Transverse colon (tissue), 4 donors: ENCODE data around the gene PAPOLA. TPM values are rescaled to one million over a fixed set of nuclear protein-coding genes. Genes with fewer than 3 reads are reported as not detected.

Experiments used
- DNase-seq: peaks from one replicate; pipeline ENCODE4 v3.0.0-alpha.2; 2019
- H3K27ac ChIP-seq, 4 donors: fragments of 200-600 bp; sonication (generic); 2 replicates each; pipeline ENCODE4 v1.5.1; 2016 to 2018; ENCODE audit warnings: inconsistent platforms in 4 of 4
- H3K27me3 ChIP-seq: fragments of 200-600 bp; sonication (generic); 2 replicates; pipeline ENCODE4 v1.5.1; 2017; ENCODE audit warnings: inconsistent platforms
- H3K36me3 ChIP-seq, 4 donors: fragments of 200-600 bp; sonication (generic); 2 replicates each; pipeline ENCODE4 v1.5.1; 2017 to 2019; ENCODE audit warnings: inconsistent platforms in 4 of 4
- H3K4me1 ChIP-seq, 4 donors: fragments of 200-600 bp; sonication (generic); 2 replicates each; pipeline ENCODE4 v1.5.1; 2017 to 2020; ENCODE audit warnings: inconsistent platforms in 4 of 4
- H3K4me3 ChIP-seq, 4 donors: fragments of 200-600 bp; sonication (generic); 1 replicate in 1 of 4; 2 replicates in 3 of 4; pipeline versions ENCODE4 v1.5.1 to v1.6.1; 2017 to 2019; ENCODE audit warnings: inconsistent platforms in 4 of 4
- H3K9me3 ChIP-seq, 2 donors: fragments of 200-600 bp; sonication (generic); 2 replicates each; pipeline ENCODE4 v1.5.1; 2017 to 2019; ENCODE audit warnings: inconsistent platforms in 2 of 2
- EP300 ChIP-seq: sonication (generic); formaldehyde crosslinking; IDR thresholded peaks from one replicate; pipeline ENCODE4 v1.6.1; 2017; ENCODE audit warnings: antibody characterized with exemption, low read depth
- POLR2A ChIP-seq: fragments of 450-650 bp; IDR thresholded peaks from one replicate; pipeline ENCODE4 v1.6.1; 2016; ENCODE audit warnings: antibody characterized with exemption, mild to moderate bottlenecking, moderate library complexity
- POLR2AphosphoS5 ChIP-seq, 3 donors: sonication (generic); formaldehyde crosslinking; IDR thresholded peaks; one replicate each; pipeline ENCODE4 v1.6.1; 2016; ENCODE audit warnings: antibody characterized with exemption in 3 of 3
- WGBS, 2 donors: methylation state at CpG; one replicate each; pipeline ENCODE4 v1.1.5; 2018; ENCODE audit warnings: low coverage in 1 of 2; 5-methylcytosine and 5-hydroxymethylcytosine counted together
- in situ Hi-C, 4 donors: fragments of 200-750 bp; cut with MboI; loops; one replicate each; pipeline versions ENCODE4 v1.15.0 to v1.15.1; 2017; ENCODE audit warnings: low sequenced_read_pairs in 3 of 4, low pct_ligation_motif_present in 1 of 4, low pct_unique_long_range_greater_than_20kb in 1 of 4
- intact Hi-C: fragments of 100-400 bp; cut with DNase I; formaldehyde crosslinking; loops from one replicate; pipeline ENCODE4 v1.15.1; 2023; ENCODE audit warnings: low total_unique reads
- total RNA-seq, 4 donors: library from RNA; depleted of rRNA; stranded (reverse); fragments of >200 nt; gene quantifications; one replicate each; pipeline ENCODE4 v1.1.0, GENCODE V29; 2016
- TF ChIP-seq, protein P1 (sequence below), 5 experiments: fragments of 200-600 bp in 3 of 5; fragments of 450-650 bp in 2 of 5; sonication (generic) in 3 of 5; IDR thresholded peaks; 1 replicate in 2 of 5; 2 replicates in 3 of 5; pipeline ENCODE4 v1.5.1; 2016 to 2017; ENCODE audit warnings: antibody characterized with exemption in 5 of 5, inconsistent platforms in 3 of 5, mild to moderate bottlenecking in 2 of 5, moderate library complexity in 1 of 5

Gene PAPOLA
- 100 to 1,000 TPM; 166 to 231 (median 193) TPM for total RNA-seq

DNA sequence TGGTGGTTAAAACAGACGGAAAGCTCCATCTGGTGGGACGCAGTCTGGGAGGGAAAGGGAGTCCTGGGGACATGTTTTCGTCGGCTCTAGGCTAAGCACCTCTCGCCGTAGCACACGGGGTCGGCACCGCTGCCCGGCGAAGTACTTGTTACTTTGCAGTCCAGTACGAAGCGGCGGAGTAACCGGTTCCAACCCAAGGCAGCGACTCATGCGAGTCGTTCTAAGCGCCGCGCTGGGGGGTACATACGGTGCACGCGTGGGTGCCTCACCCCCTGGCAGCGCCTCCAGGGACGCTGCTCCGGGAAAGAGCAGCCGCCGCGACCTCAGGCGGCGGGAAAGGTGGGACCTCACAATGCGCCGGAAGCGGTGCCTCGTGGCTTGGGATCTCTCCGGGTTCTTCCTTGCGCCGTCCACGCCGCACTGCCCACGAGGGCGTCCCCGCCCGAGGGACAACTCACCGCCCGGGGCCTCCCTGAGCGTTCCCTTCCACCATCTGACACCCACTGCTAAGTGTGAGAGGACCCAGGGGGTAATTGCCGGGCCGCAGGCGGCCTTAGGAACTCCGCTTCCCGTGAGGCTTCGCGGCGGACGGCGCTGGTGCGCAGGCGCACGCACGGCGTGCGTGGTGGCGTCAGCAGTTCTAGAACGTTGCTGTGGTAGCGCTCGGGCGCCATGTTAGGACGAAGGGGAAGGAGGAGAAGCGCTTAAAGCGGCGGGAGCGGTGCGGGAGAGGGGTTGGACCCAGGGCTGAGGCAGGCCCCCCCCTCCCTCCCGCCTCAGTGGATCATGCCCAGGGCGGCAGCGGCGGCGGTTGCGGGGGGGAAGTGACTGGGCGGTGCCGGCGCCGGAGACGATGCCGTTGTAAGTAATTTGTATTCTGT lies at the start of gene PAPOLA:
Gene PAPOLA, plus strand, starts transcription at position 643 of the 881 bp plus-strand sequence. Its CDS starts 211 bp downstream, at position 854.
- Histone ChIP-seq H3K4me3 (peak within 1 kb of the TSS; percentile 79 to 99 (median 86)), H3K4me1 (peaks cover 16 to 42% (median 29%) of the 10 kb centered on the region in 4 donors), H3K27ac (peak within 1 kb of the TSS; percentile 96 to 98 (median 96)), H3K9me3 (no peaks in the 10 kb centered on the region), H3K27me3 (no peaks in the 10 kb centered on the region), H3K36me3 (no peaks in the 10 kb centered on the region)
- TF ChIP-seq, protein P1, sequence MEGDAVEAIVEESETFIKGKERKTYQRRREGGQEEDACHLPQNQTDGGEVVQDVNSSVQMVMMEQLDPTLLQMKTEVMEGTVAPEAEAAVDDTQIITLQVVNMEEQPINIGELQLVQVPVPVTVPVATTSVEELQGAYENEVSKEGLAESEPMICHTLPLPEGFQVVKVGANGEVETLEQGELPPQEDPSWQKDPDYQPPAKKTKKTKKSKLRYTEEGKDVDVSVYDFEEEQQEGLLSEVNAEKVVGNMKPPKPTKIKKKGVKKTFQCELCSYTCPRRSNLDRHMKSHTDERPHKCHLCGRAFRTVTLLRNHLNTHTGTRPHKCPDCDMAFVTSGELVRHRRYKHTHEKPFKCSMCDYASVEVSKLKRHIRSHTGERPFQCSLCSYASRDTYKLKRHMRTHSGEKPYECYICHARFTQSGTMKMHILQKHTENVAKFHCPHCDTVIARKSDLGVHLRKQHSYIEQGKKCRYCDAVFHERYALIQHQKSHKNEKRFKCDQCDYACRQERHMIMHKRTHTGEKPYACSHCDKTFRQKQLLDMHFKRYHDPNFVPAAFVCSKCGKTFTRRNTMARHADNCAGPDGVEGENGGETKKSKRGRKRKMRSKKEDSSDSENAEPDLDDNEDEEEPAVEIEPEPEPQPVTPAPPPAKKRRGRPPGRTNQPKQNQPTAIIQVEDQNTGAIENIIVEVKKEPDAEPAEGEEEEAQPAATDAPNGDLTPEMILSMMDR (IDR thresholded peaks at IDR 0.05), result peak in 4 of 5 experiments; percentile 12 to 38 (median 19)
- TF ChIP-seq EP300, result no peak
- peak; percentile 89 to 93 (median 91) for TF ChIP-seq POLR2AphosphoS5 (IDR thresholded peaks at IDR 0.05)
- TF ChIP-seq POLR2A, result peak; percentile 84
- DNase-seq, result peak; percentile 96
- WGBS, 2 donors, result 1% methylated on average over 49 of the region's 87 CpGs; no CpG with 5 or more reads in 1 of the 2 donors
- intact Hi-C loops (no loop called here), in situ Hi-C loops (no loop called here)

DNA sequence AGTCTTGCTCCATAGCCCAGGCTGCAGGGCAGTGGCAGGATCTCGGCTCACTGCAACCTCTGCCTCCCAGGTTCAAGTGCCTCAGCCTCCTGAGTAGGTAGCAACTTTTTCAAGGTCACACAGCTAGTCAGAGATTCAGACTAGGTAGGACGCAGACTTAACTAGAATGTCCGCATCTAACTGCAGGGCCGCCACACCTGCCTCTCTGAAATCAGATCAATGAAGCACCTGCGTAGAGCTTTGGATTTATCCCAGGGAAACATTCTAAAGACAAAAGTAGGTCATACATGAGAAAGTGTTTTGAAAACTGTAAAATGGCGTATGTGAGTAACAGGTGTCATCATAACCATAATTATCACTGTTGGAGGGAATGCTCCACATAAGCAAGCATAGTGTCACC lies 49.5 kb upstream of the PAPOLA start:
- no peak overlapping the region for H3K27ac ChIP-seq
- intact Hi-C loops, result no loop called here
- no peak overlapping the region for H3K4me3 ChIP-seq
- TF ChIP-seq POLR2AphosphoS5 (IDR thresholded peaks at IDR 0.05) (no peak), EP300 (no peak), POLR2A (no peak)
- TF ChIP-seq, protein P1 (IDR thresholded peaks at IDR 0.05), result no peak
- no peaks in the 10 kb centered on the region for H3K36me3 ChIP-seq
- DNase-seq, result no peak
- no peaks in the 10 kb centered on the region for H3K4me1 ChIP-seq
- H3K9me3 ChIP-seq, result no peaks in the 10 kb centered on the region
- no peaks in the 10 kb centered on the region for H3K27me3 ChIP-seq
- in situ Hi-C loops, result no loop called here
- WGBS, 2 donors, result 88 to 92% methylated on average over 3 to 6 of the region's 6 CpGs

DNA sequence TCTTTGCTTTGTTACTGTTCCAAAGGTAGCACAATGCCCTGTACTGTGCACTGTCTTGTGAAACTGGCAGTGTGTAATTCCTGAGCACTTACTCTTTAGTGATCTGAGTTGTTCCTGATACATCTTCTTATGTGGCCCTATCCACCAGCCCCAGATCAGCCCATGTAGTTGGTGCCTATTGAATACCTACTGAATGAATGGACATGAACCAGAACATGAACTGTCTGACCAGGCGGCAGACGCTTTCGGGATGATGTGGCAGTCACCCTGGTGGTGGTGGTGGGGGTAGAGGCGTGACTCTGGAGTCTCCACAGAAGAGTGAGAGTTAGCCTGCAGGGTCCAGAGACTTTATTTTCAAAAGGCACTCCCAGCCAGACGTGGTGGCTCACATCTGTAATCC lies 46.6 kb upstream of the PAPOLA start:
- in situ Hi-C loops, result no loop called here
- TF ChIP-seq EP300, result no peak
- Histone ChIP-seq H3K4me3 (no peak overlapping the region), H3K9me3 (no peaks in the 10 kb centered on the region), H3K4me1 (no peaks in the 10 kb centered on the region), H3K27me3 (no peaks in the 10 kb centered on the region), H3K27ac (no peak overlapping the region), H3K36me3 (no peaks in the 10 kb centered on the region)
- DNase-seq, result no peak
- intact Hi-C loops, result no loop called here
- 82% methylated on average over 5 of the region's 5 CpGs; no CpG with 5 or more reads in 1 of the 2 donors for WGBS, 2 donors

DNA sequence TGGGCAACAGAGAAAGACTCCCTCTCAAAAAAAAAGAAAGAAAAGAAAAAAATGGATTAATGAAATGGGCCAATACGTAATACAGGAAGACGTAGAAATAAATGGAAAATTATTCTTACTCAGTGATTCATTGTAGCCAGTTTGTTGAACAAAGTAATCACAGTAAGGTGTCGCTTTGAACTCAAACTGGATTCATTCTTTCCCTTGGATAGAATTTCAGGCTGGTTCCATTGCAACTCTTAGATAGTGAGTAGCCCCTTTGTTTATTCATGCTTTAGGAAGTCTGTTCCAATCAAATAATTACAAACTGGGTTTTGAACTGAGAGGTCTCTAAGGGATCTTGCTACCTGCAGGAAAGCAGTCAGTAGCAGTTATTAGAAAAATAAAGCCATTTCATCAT lies 42.3 kb upstream of the PAPOLA start:
- intact Hi-C loops, result no loop called here
- no peak for DNase-seq
- WGBS, 2 donors, result 63 to 93% methylated on average over 3 of the region's 3 CpGs

More for the DNA sequence above, 42.3 kb upstream of the PAPOLA start:
- in situ Hi-C loops, result no loop called here
- Histone ChIP-seq H3K9me3 (no peaks in the 10 kb centered on the region), H3K4me3 (no peak overlapping the region), H3K36me3 (no peaks in the 10 kb centered on the region), H3K27me3 (no peaks in the 10 kb centered on the region), H3K4me1 (peaks cover 0 to 25% (median 11%) of the 10 kb centered on the region in 4 donors), H3K27ac (no peak overlapping the region)
- no peak for TF ChIP-seq POLR2A
- TF ChIP-seq, protein P1 (IDR thresholded peaks at IDR 0.05), result no peak
- no peak for TF ChIP-seq EP300
